HG03045 (cell line): ENCODE measurements around the gene OTOR.

ENCODE experiments used
- ATAC-seq: cut with Tn5 transposase; IDR thresholded peaks from one replicate; pipeline ENCODE4 v1.9.1; 2021; ENCODE audit warnings: mild to moderate bottlenecking, moderate library complexity; ENCODE audit not compliant: unreplicated experiment

The OTOR gene, protein sequence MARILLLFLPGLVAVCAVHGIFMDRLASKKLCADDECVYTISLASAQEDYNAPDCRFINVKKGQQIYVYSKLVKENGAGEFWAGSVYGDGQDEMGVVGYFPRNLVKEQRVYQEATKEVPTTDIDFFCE

GRCh38 chr20:16748308-16748900 lies at the start of gene OTOR:
OTOR (plus strand) TSS chr20:16748358; CDS start chr20:16748402, 44 bp downstream.
- no peak for ATAC-seq

DNA sequence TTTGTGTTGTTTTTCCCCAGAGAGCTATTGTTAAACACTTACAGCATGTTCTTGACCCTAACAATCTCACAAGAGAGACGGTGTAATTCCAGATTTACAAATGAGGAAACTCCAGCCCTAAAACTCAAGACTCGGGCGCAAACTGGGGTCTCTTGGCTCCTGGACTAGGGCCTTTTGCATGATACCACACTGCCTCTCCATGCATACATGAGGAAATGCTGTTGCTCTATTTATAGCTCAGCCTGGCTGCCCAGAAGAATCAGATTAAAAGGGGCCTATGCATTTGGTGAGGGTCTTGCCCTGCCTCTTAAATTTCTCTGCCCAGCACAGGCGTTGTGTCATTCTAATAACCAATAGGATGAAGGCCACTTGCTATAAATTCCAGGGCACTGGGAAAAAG lies 48.9 kb upstream of the OTOR start:
- no peak for ATAC-seq

GRCh38 chr20:16701296-16701695 lies 46.9 kb upstream of the OTOR start:
- no peak for ATAC-seq

GRCh38 chr20:16703570-16703969 lies 44.6 kb upstream of the OTOR start:
- no peak for ATAC-seq

- no peak for ATAC-seq
Observed at GRCh38 chr20:16707674-16708073, 40.5 kb upstream of the OTOR start.

GRCh38 chr20:16708602-16709001 lies 39.6 kb upstream of the OTOR start:
- no peak for ATAC-seq

DNA sequence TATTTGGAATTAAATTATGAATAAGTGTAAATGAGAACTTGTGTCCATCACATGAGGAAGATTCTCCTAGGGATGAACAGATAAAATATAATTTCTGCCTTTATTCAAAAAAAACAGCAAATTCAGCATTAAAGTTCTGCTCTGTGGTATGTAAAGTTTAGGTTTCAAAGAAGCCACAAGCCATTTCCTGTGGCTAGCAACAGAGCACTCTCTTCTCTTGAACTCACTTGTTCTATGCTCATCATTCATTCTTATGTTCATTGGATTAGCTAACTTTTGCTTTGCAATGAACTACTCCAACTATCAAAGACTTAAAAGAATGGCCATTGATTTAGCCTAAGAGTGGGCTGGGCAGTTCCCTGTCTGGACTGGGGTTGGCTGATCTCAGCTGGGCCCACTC lies 39.1 kb upstream of the OTOR start:
- ATAC-seq: peak; percentile 69

GRCh38 chr20:16710781-16711180 lies 37.4 kb upstream of the OTOR start:
- ATAC-seq: no peak

DNA sequence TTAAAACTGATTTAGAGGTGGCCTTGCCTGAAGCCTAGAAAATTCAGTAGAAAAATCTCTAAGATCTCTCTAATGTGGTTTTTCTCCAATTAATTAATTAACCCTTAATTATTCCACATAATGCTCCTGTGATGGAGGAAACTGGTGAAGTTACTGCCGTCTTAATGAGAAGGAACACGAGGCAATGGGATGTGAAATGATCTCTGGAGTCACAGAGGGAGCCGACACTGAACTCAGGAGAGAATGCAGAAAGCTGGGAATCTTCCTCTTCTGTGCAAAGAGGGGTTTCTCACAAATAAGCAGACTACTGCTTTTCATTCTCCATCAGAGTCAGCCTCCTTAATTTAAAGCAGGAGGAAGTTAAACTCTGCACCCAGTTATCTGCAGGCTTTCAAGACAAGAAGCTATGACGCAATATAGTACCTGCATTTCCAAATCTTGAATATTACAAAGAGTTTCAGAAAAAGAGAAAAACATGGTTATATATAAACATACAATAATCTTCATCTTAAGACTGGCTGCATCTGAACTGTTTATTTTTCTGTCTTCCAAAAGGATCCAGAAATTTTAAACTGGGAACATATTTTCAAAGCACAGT lies 36.4 kb upstream of the OTOR start:
- no peak for ATAC-seq

GRCh38 chr20:16712511-16712947 lies 35.6 kb upstream of the OTOR start:
- no peak for ATAC-seq

- no peak for ATAC-seq
Observed at GRCh38 chr20:16713066-16713465, 35.1 kb upstream of the OTOR start.

DNA sequence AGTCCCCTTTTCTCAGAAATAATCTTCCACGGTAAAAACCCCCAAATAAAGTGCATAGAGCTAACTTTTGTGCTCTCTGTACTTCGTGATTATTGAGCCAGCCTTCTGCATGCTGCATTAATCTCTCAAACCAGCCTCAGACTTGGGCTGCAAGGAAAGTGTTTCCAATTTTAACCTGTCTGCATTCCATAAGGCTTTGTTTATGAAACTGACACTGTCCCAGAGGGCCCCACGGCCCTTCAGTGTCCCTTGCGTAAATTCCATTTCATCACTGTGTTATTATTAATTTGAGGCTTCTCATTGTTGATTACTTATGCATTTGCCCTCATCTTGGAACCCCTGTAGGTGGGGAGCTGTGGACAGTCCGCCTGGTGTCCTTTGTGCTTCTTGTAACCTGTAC lies 33.9 kb upstream of the OTOR start:
- ATAC-seq: no peak

DNA sequence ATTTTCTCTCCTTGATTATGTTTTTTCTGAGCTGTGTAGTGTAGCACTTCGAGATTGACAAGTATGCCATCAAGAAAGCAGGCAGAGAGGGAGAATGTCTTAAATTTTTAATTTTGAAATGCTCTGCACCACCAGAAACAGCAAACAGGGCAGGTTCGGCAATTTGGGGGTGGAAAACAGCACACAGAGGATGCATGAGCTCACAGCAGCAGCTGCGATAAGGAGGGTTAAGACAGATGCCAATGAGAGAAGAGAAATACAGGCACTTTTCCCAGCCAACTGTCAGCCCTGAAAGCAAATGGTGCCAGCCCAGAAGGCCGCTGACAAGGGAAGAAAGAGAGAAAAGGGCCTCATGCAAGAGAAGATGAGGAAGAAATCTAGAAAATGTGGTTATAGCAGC lies 33.4 kb upstream of the OTOR start:
- no peak for ATAC-seq

GRCh38 chr20:16719421-16719820 lies 28.7 kb upstream of the OTOR start:
- no peak for ATAC-seq

GRCh38 chr20:16729080-16729479 lies 19.1 kb upstream of the OTOR start:
- ATAC-seq: no peak

DNA sequence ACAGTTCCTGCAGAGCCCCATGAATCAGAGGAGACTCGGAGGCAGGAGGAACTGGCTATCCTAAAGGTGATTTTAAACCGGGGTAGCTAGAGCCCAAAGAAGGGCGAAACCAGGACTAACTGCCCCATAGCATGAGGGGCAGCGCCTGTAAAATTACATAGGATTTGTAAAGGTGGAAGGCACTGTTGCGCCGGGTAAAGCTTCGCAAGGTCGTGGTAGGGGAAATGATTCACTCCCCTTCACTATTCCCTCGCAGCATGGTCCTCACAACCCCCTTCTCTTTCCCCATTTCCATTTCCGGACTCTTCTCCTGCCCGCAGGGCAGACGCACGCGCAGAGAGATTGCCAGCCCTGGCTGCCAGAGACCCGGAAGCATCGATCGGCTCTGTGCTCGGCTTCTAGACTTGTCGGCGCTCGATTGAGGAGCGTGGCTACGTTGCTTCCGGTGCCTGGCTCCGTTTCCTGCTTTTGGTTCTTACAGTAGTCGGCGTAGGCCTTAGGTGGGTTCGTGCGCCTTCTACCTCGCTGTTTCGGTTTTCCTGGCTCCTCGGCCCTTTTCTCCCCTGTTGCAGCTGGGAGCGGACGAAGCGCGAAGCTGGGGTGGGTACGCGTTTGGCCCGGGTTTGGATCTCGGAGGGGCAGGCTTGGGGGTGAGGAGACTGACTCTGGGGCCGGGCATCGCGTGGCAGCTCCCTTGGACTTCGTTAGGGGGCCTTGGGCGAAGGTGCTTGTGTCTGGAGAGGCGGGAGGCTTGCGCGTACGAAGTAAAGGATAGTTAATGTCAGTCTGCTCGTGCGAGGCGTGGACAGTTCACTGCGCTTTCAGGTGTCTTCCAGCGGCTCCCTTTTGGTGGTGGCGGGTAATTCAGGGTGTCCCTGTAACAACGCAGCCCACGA lies 18.3 kb upstream of the OTOR start, which contains the start of gene SNRPB2:
SNRPB2 (plus strand) TSS at position 462 of the 896 bp plus-strand sequence. CDS start 1,677 bp downstream, outside the sequence.
- peak; percentile 99 for ATAC-seq

DNA sequence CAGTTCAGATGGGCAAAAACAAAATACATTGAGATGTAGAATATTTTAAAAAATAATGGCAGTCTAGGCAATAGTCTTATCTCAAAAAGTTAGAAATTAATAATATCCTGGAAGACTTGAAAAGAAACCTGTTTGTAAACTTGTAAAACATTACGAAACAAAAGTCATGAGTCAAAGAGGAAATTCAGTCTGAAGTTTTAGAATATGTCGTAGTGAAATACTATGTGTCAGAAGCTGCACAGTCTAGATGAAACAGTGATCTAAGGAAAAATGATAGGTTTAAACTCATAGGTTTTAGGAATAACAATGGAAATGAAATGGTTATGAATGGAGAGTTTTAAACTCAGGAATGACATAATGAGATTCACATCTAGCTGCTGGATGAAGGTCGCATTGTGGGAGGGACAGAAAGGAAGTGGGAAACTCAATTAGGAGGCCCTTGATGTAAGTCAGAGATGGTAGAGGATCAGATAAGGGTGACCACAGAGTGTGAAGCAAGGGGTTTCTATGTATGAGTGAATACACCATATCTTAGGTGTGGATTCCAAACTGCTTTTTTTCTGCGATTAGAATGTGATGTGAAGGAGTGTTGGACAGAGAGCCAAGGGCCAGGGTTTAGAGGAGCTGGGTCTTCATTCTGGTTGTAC lies 15.5 kb upstream of the OTOR start:
- ATAC-seq: no peak

GRCh38 chr20:16740365-16741072 lies 7.6 kb upstream of the OTOR start:
- no peak for ATAC-seq

DNA sequence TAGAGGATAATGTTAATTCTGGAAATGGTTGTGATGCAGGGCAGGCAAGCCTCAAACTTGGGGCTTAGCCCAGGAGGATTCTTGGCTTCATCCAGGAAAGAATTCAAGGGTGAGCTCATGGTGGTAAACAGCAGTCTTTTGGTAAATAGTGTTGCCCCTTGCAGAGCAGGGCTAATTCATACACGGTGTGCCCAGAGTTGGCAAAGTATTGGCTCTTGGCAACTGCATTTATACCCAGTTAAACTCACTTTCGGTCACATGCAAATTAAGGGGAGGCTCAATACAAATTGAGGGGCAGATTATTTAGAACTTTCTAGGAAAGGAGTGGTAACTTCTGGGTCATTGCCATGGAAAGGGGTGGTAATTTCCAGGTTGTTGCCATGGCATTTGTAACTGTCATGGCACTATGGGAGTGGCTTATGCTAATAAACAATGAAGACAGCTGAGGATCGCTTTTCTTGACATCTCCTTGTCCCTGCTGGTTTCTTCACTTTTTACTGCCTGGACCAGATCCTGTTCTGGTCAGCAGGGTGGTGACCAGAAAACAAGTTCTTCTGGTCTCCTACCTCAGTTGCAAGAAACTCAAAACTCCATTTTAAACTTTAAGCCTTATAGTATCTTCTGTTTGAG lies 3.9 kb upstream of the OTOR start:
- ATAC-seq: no peak

- ATAC-seq: no peak
Observed at GRCh38 chr20:16745204-16745603, 3.0 kb upstream of the OTOR start.
